RWPE2 (cell line): Measurements from ENCODE around the gene PRSS33.

Experiments used
- ATAC-seq: fragments of 200-7000 bp; cut with Tn5 transposase; 3 replicates; pipeline ENCODE4 v1.9.1; 2021; ENCODE audit warnings: low read depth
- DNase-seq: peaks from one replicate; pipeline ENCODE4 v3.0.0-alpha.2; 2020; ENCODE audit warnings: low spot score
- H3K27ac ChIP-seq: fragments of 450-650 bp; 2 replicates; pipeline ENCODE4 v1.5.1; 2017; ENCODE audit warnings: mild to moderate bottlenecking; ENCODE audit not compliant: poor library complexity, severe bottlenecking
- H3K27me3 ChIP-seq: fragments of 250-450 bp; sonication (Bioruptor Pico); 2 replicates; pipeline ENCODE4 v1.5.1; 2021; ENCODE audit warnings: mild to moderate bottlenecking, moderate library complexity; ENCODE audit not compliant: insufficient read depth, poor library complexity, severe bottlenecking
- H3K36me3 ChIP-seq: fragments of 250-450 bp; sonication (Bioruptor Pico); 2 replicates; pipeline ENCODE4 v1.5.1; 2020; ENCODE audit warnings: low read depth, mild to moderate bottlenecking, moderate library complexity
- H3K4me1 ChIP-seq: fragments of 250-450 bp; sonication (Bioruptor Pico); 2 replicates; pipeline ENCODE4 v1.5.1; 2021; ENCODE audit warnings: mild to moderate bottlenecking, moderate library complexity; ENCODE audit not compliant: insufficient read depth, poor library complexity, severe bottlenecking
- H3K4me3 ChIP-seq: fragments of 250-450 bp; sonication (Bioruptor Pico); 2 replicates; pipeline ENCODE4 v1.5.1; 2021; ENCODE audit warnings: mild to moderate bottlenecking, moderate library complexity; ENCODE audit not compliant: severe bottlenecking
- H3K9me3 ChIP-seq: fragments of 250-450 bp; sonication (Bioruptor Pico); 2 replicates; pipeline ENCODE4 v1.5.1; 2021; ENCODE audit warnings: mild to moderate bottlenecking, moderate library complexity; ENCODE audit not compliant: severe bottlenecking
- CTCF ChIP-seq: fragments of 450-650 bp; IDR thresholded peaks from one replicate; pipeline ENCODE4 v1.5.1; 2017; ENCODE audit warnings: mild to moderate bottlenecking, moderate library complexity; ENCODE audit not compliant: poor library complexity, severe bottlenecking

Gene PRSS33

GRCh38 chr16:2741168-2741567 lies 46.2 kb downstream of the PRSS33 start:
- TF ChIP-seq CTCF = no peak
- Histone ChIP-seq H3K4me3 (no peak overlapping the region), H3K27me3 (no peaks in the 10 kb centered on the region), H3K4me1 (no peaks in the 10 kb centered on the region), H3K27ac (no peak overlapping the region), H3K36me3 (no peaks in the 10 kb centered on the region), H3K9me3 (no peaks in the 10 kb centered on the region)
- ATAC-seq (no peak), DNase-seq (no peak)

GRCh38 chr16:2740476-2740875 lies 46.9 kb downstream of the PRSS33 start:
- no peaks in the 10 kb centered on the region for H3K36me3 ChIP-seq
- no peaks in the 10 kb centered on the region for H3K27me3 ChIP-seq
- ATAC-seq (no peak), DNase-seq (no peak)
- no peaks in the 10 kb centered on the region for H3K9me3 ChIP-seq
- H3K4me3 ChIP-seq = no peak overlapping the region
- no peaks in the 10 kb centered on the region for H3K4me1 ChIP-seq
- H3K27ac ChIP-seq = no peak overlapping the region
- no peak for TF ChIP-seq CTCF

- DNase-seq (no peak), ATAC-seq (0 out of 3 replicates have a peak, but pooled peaks have one; percentile 14)
- no peaks in the 10 kb centered on the region for H3K9me3 ChIP-seq
- no peaks in the 10 kb centered on the region for H3K27me3 ChIP-seq
- no peak overlapping the region for H3K4me3 ChIP-seq
- TF ChIP-seq CTCF = no peak
- no peak overlapping the region for H3K27ac ChIP-seq
- no peaks in the 10 kb centered on the region for H3K36me3 ChIP-seq
- H3K4me1 ChIP-seq = no peaks in the 10 kb centered on the region
Observed at GRCh38 chr16:2739625-2740430, 47.5 kb downstream of the PRSS33 start.

- H3K27me3 ChIP-seq = no peaks in the 10 kb centered on the region
- DNase-seq (no peak), ATAC-seq (no peak)
- H3K36me3 ChIP-seq = no peaks in the 10 kb centered on the region
- H3K4me3 ChIP-seq = no peak overlapping the region
- no peak overlapping the region for H3K27ac ChIP-seq
- no peak for TF ChIP-seq CTCF
- H3K9me3 ChIP-seq = no peaks in the 10 kb centered on the region
- no peaks in the 10 kb centered on the region for H3K4me1 ChIP-seq
Observed at GRCh38 chr16:2738615-2739014, 48.7 kb downstream of the PRSS33 start.

GRCh38 chr16:2737895-2738418 lies 49.4 kb downstream of the PRSS33 start:
- Histone ChIP-seq H3K4me1 (no peaks in the 10 kb centered on the region), H3K9me3 (no peaks in the 10 kb centered on the region), H3K36me3 (no peaks in the 10 kb centered on the region), H3K4me3 (no peak overlapping the region), H3K27me3 (no peaks in the 10 kb centered on the region), H3K27ac (no peak overlapping the region)
- DNase-seq = no peak
- TF ChIP-seq CTCF = no peak
- no peak for ATAC-seq
